Neural progenitor cell (in vitro differentiated cells): ENCODE data around the gene CTNNA3. TPM values are rescaled to one million over a fixed set of nuclear protein-coding genes. Genes with fewer than 3 reads are reported as not detected.

Source experiments
- DNase-seq: peaks from one replicate; pipeline ENCODE4 v3.0.0-alpha.2; 2016; ENCODE audit warnings: low spot score
- H2AFZ ChIP-seq: fragments of 200-600 bp; sonication (generic); replicated peaks from 2 replicates; pipeline ENCODE4 v1.6.1; 2016; ENCODE audit warnings: antibody characterized with exemption
- H3F3A ChIP-seq: fragments of 200-600 bp; sonication (generic); 2 replicates; pipeline ENCODE4 v1.6.1; 2016; ENCODE audit warnings: antibody characterized with exemption, low read depth
- H3K27ac ChIP-seq: fragments of 200-600 bp; sonication (generic); 2 replicates; pipeline ENCODE4 v1.5.1; 2016; ENCODE audit warnings: mild to moderate bottlenecking
- H3K27me3 ChIP-seq: fragments of 200-600 bp; sonication (generic); 2 replicates; pipeline ENCODE4 v1.6.1; 2016; ENCODE audit warnings: mild to moderate bottlenecking, moderate library complexity
- H3K36me3 ChIP-seq: fragments of 200-600 bp; sonication (generic); 2 replicates; pipeline ENCODE4 v1.5.1; 2016
- H3K4me1 ChIP-seq: fragments of 200-600 bp; sonication (generic); 2 replicates; pipeline ENCODE4 v1.6.1; 2016; ENCODE audit warnings: mixed run types
- H3K4me2 ChIP-seq: fragments of 200-600 bp; sonication (generic); 2 replicates; pipeline ENCODE4 v1.6.1; 2016
- H3K4me3 ChIP-seq: fragments of 200-600 bp; sonication (generic); 2 replicates; pipeline ENCODE4 v1.5.1; 2016
- H3K79me2 ChIP-seq: fragments of 200-600 bp; sonication (generic); 2 replicates; pipeline ENCODE4 v1.6.1; 2016; ENCODE audit warnings: low read depth
- H3K9ac ChIP-seq: fragments of 200-600 bp; sonication (generic); 2 replicates; pipeline ENCODE4 v1.6.1; 2016
- H3K9me3 ChIP-seq: fragments of 200-600 bp; sonication (generic); 2 replicates; pipeline ENCODE4 v1.5.1; 2016; ENCODE audit warnings: low read depth
- H4K20me1 ChIP-seq: fragments of 200-600 bp; sonication (generic); 2 replicates; pipeline ENCODE4 v1.6.1; 2016; ENCODE audit warnings: low read depth
- H3K27ac Mint-ChIP-seq: 3 replicates; pipeline ENCODE4 v1.8.0; 2021; ENCODE audit warnings: mixed read lengths
- H3K27me3 Mint-ChIP-seq: 2 replicates; pipeline ENCODE4 v1.8.0; 2022; ENCODE audit warnings: low read depth, mild to moderate bottlenecking, inconsistent platforms, moderate library complexity, mixed read lengths; ENCODE audit not compliant: insufficient read depth
- H3K36me3 Mint-ChIP-seq: 3 replicates; pipeline ENCODE4 v1.8.0; 2021; ENCODE audit warnings: mixed read lengths
- H3K4me1 Mint-ChIP-seq: 3 replicates; pipeline ENCODE4 v1.8.0; 2021; ENCODE audit warnings: mixed read lengths
- H3K4me3 Mint-ChIP-seq: 3 replicates; pipeline ENCODE4 v1.8.0; 2021; ENCODE audit warnings: mild to moderate bottlenecking, moderate library complexity, mixed read lengths
- H3K9me3 Mint-ChIP-seq: 3 replicates; pipeline ENCODE4 v1.8.0; 2020; ENCODE audit warnings: mixed read lengths
- CTCF ChIP-seq: fragments of 200-600 bp; sonication (generic); IDR thresholded peaks from 2 replicates; pipeline ENCODE4 v1.5.1; 2017; ENCODE audit warnings: antibody characterized with exemption, mild to moderate bottlenecking
- EZH2 ChIP-seq: fragments of 200-600 bp; sonication (generic); IDR thresholded peaks from 2 replicates; pipeline ENCODE4 v1.6.1; 2017; ENCODE audit warnings: antibody characterized with exemption, mild to moderate bottlenecking, moderate library complexity
- EZH2phosphoT487 ChIP-seq: fragments of 200-600 bp; sonication (generic); IDR thresholded peaks from 2 replicates; pipeline ENCODE4 v1.6.1; 2017; ENCODE audit warnings: antibody characterized with exemption
- total RNA-seq: library from RNA; depleted of rRNA; stranded (reverse); fragments of >200 nt; gene quantifications from 2 replicates; pipeline ENCODE4 v1.2.3, GENCODE V29; 2015; ENCODE audit warnings: low replicate concordance

CTNNA3 gene
- total RNA-seq, 1 donor from 2014 or later: 12.9 TPM

DNA sequence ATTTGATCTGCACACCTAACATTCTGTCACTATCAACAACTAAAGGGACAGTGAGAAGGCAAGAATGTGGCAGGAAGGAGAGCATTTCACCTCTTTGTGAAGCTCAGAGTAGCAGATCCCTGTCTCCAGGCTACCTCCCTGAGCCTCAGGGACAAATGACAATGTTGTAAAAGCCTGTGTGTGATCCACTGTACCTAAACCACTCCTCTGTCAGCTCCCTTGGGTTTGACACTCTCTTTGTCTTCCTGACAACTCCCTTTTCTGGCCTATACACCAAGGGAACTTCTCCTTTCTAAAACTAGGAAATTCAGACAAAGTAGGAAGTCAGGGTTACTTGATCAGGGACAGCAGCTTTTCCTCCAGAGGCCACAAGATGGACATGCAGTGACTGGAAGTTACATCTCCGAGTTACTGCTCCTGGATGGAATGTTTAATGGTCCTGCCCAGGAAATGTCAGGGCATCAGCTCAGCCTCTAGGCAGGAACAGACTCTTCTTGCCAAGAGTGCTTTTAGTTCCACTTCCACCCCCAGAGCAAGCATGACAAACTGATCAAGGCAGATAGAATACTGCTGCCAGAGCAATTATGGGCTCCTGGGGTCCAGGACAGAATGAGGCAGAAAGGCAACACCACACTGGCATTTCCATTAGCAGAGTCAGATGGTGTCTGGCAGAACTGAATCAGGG lies 1784.7 kb downstream of the CTNNA3 start:
- Mint-ChIP-seq H3K4me3 (no peak overlapping the region), H3K9me3 (no peaks in the 10 kb centered on the region), H3K27me3 (peaks cover 7% of the 10 kb centered on the region), H3K4me1 (peaks cover 2% of the 10 kb centered on the region), H3K36me3 (no peaks in the 10 kb centered on the region), H3K27ac (no peak overlapping the region)
- Histone ChIP-seq H3K4me3 (no peak overlapping the region), H3K79me2 (no peaks in the 10 kb centered on the region), H3K27ac (no peak overlapping the region), H2AFZ (peak overlapping the region; percentile 73), H4K20me1 (no peaks in the 10 kb centered on the region), H3K36me3 (no peaks in the 10 kb centered on the region), H3K9ac (no peak overlapping the region), H3K27me3 (no peaks in the 10 kb centered on the region), H3F3A (no peaks in the 10 kb centered on the region), H3K4me2 (no peak overlapping the region), H3K9me3 (no peaks in the 10 kb centered on the region), H3K4me1 (no peaks in the 10 kb centered on the region)
- TF ChIP-seq CTCF (no peak), EZH2phosphoT487 (no peak), EZH2 (no peak)
- no peak for DNase-seq

DNA sequence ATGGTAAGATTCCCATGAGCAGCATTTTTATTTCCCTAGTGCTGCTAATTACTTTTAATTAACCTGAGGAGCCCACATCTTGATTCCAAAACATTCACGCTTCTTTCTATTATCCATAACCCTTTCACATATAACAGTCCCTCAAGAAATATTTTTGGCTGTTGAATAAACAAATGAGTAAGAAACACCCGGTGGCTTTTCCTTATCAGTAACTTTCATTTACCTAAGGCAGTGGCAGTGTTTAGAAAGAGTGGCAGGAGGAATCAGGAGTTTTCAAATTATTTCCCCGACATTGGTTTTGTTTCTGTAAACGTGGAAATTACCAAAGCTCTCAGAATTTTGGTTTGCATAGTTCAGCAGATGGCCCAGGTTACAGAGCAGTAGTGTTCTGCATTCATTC lies 1785.8 kb downstream of the CTNNA3 start:
- no peak for DNase-seq
- Mint-ChIP-seq H3K4me1 (peaks cover 2% of the 10 kb centered on the region), H3K4me3 (no peak overlapping the region), H3K9me3 (no peaks in the 10 kb centered on the region), H3K36me3 (no peaks in the 10 kb centered on the region), H3K27ac (no peak overlapping the region), H3K27me3 (peaks cover 7% of the 10 kb centered on the region)
- no peak overlapping the region for H3K4me2 ChIP-seq
- no peaks in the 10 kb centered on the region for H3K9me3 ChIP-seq
- H4K20me1 ChIP-seq: no peaks in the 10 kb centered on the region
- H3F3A ChIP-seq: no peaks in the 10 kb centered on the region
- no peak overlapping the region for H3K27ac ChIP-seq
- TF ChIP-seq EZH2 (no peak), EZH2phosphoT487 (no peak), CTCF (no peak)
- no peak overlapping the region for H2AFZ ChIP-seq
- no peaks in the 10 kb centered on the region for H3K27me3 ChIP-seq
- H3K79me2 ChIP-seq: no peaks in the 10 kb centered on the region
- H3K9ac ChIP-seq: no peak overlapping the region
- H3K4me3 ChIP-seq: no peak overlapping the region
- no peaks in the 10 kb centered on the region for H3K4me1 ChIP-seq
- no peaks in the 10 kb centered on the region for H3K36me3 ChIP-seq

GRCh38 chr10:65907199-65907712 lies 1788.7 kb downstream of the CTNNA3 start:
- H3K9me3 ChIP-seq: no peaks in the 10 kb centered on the region
- H3K27me3 Mint-ChIP-seq: peaks cover 9% of the 10 kb centered on the region
- H2AFZ ChIP-seq: no peak overlapping the region
- no peak overlapping the region for H3K27ac ChIP-seq
- no peaks in the 10 kb centered on the region for H3F3A ChIP-seq
- H3K9ac ChIP-seq: no peak overlapping the region
- no peaks in the 10 kb centered on the region for H3K9me3 Mint-ChIP-seq
- DNase-seq: no peak
- H3K27ac Mint-ChIP-seq: no peak overlapping the region
- no peak overlapping the region for H3K4me3 ChIP-seq
- H3K4me1 ChIP-seq: no peaks in the 10 kb centered on the region
- TF ChIP-seq CTCF (no peak), EZH2phosphoT487 (no peak), EZH2 (no peak)
- H3K4me2 ChIP-seq: no peak overlapping the region
- H3K27me3 ChIP-seq: no peaks in the 10 kb centered on the region
- H4K20me1 ChIP-seq: no peaks in the 10 kb centered on the region
- no peaks in the 10 kb centered on the region for H3K36me3 Mint-ChIP-seq
- H3K4me3 Mint-ChIP-seq: no peak overlapping the region
- peaks cover 2% of the 10 kb centered on the region for H3K4me1 Mint-ChIP-seq
- H3K79me2 ChIP-seq: no peaks in the 10 kb centered on the region
- H3K36me3 ChIP-seq: no peaks in the 10 kb centered on the region
